ENCODE data around the gene ADAMTS9.

ADAMTS9 gene

GRCh38 chr3:64617610-64618009, 70.2 kb downstream of the ADAMTS9 start:
- no peak for DNase-seq

- no peak for DNase-seq
Observed at GRCh38 chr3:64616953-64617352, 70.8 kb downstream of the ADAMTS9 start.

- DNase-seq, result no peak
Observed at GRCh38 chr3:64612916-64613526, 74.8 kb downstream of the ADAMTS9 start.

GRCh38 chr3:64612082-64612860, 75.5 kb downstream of the ADAMTS9 start:
- DNase-seq, result no peak

- DNase-seq, result no peak
Observed at GRCh38 chr3:64608741-64609140, 79.1 kb downstream of the ADAMTS9 start.

GRCh38 chr3:64607032-64607551, 80.7 kb downstream of the ADAMTS9 start:
- DNase-seq, result no peak

GRCh38 chr3:64604313-64604712, 83.5 kb downstream of the ADAMTS9 start:
- DNase-seq, result no peak

- DNase-seq, result no peak
Observed at GRCh38 chr3:64601824-64602223, 86.0 kb downstream of the ADAMTS9 start.

GRCh38 chr3:64600246-64600950, 87.4 kb downstream of the ADAMTS9 start:
- DNase-seq, result no peak

- DNase-seq, result no peak
Observed at GRCh38 chr3:64599651-64600050, 88.1 kb downstream of the ADAMTS9 start.

- no peak for DNase-seq
Observed at GRCh38 chr3:64595253-64595694, 92.5 kb downstream of the ADAMTS9 start.

GRCh38 chr3:64594134-64594533, 93.7 kb downstream of the ADAMTS9 start:
- DNase-seq, result no peak

- DNase-seq, result no peak
Observed at GRCh38 chr3:64593350-64593749, 94.5 kb downstream of the ADAMTS9 start.

- DNase-seq, result no peak
Observed at GRCh38 chr3:64591615-64592014, 96.2 kb downstream of the ADAMTS9 start.

- DNase-seq, result no peak
Observed at GRCh38 chr3:64588380-64588779, 99.4 kb downstream of the ADAMTS9 start.

GRCh38 chr3:64586952-64587351, 100.8 kb downstream of the ADAMTS9 start:
- DNase-seq, result no peak

- DNase-seq, result no peak
Observed at GRCh38 chr3:64584179-64584578, 103.6 kb downstream of the ADAMTS9 start.

- no peak for DNase-seq
Observed at GRCh38 chr3:64578797-64579196, 109.0 kb downstream of the ADAMTS9 start.

GRCh38 chr3:64578062-64578770, 109.6 kb downstream of the ADAMTS9 start:
- DNase-seq, result no peak

GRCh38 chr3:64576211-64576775, 111.5 kb downstream of the ADAMTS9 start:
- no peak for DNase-seq

GRCh38 chr3:64575211-64575844, 112.5 kb downstream of the ADAMTS9 start:
- no peak for DNase-seq

- no peak for DNase-seq
Observed at GRCh38 chr3:64574194-64574593, 113.6 kb downstream of the ADAMTS9 start.
